Spleen (tissue), 11 donors: ENCODE results near the gene ADNP. TPM values are rescaled to one million over a fixed set of nuclear protein-coding genes. Genes with fewer than 3 reads are reported as not detected.

Experiments used
- DNase-seq: peaks from one replicate; pipeline ENCODE4 v3.0.0-alpha.2; 2020
- H3K27ac ChIP-seq, 8 donors: fragments of 200-600 bp; sonication (generic) in 7 of 8; 1 replicate in 4 of 8; 2 replicates in 4 of 8; pipeline versions ENCODE4 v1.5.0 to v1.8.0; 2016 to 2021; ENCODE audit warnings: inconsistent platforms in 4 of 8, mild to moderate bottlenecking in 4 of 8, moderate library complexity in 1 of 8
- H3K27me3 ChIP-seq, 7 donors: fragments of 200-600 bp; sonication (generic) in 6 of 7; replicated peaks in 1 of 7; 1 replicate in 4 of 7; 2 replicates in 3 of 7; pipeline versions ENCODE4 v1.5.0 to v1.8.0; 2016 to 2021; ENCODE audit warnings: inconsistent platforms in 3 of 7, mild to moderate bottlenecking in 1 of 7
- H3K36me3 ChIP-seq, 6 donors: fragments of 200-600 bp; sonication (generic) in 5 of 6; 1 replicate in 4 of 6; 2 replicates in 2 of 6; pipeline versions ENCODE4 v1.5.0 to v1.8.0; 2016 to 2021; ENCODE audit warnings: inconsistent platforms in 2 of 6
- H3K4me1 ChIP-seq, 6 donors: fragments of 200-600 bp; sonication (generic) in 5 of 6; 1 replicate in 3 of 6; 2 replicates in 3 of 6; pipeline versions ENCODE4 v1.5.0 to v1.8.0; 2016 to 2021; ENCODE audit warnings: inconsistent platforms in 3 of 6
- H3K4me3 ChIP-seq, 8 donors: fragments of 200-600 bp; sonication (generic) in 7 of 8; 1 replicate in 4 of 8; 2 replicates in 4 of 8; pipeline versions ENCODE4 v1.5.0 to v1.8.0; 2016 to 2021; ENCODE audit warnings: inconsistent platforms in 4 of 8, mild to moderate bottlenecking in 4 of 8, moderate library complexity in 2 of 8
- H3K9me3 ChIP-seq, 8 donors: fragments of 200-600 bp; sonication (generic) in 7 of 8; 1 replicate in 4 of 8; 2 replicates in 4 of 8; pipeline versions ENCODE4 v1.5.0 to v1.8.0; 2016 to 2021; ENCODE audit warnings: inconsistent platforms in 4 of 8
- POLR2A ChIP-seq, 3 donors: fragments of 450-650 bp; IDR thresholded peaks; one replicate each; pipeline ENCODE4 v1.5.1; 2017; ENCODE audit warnings: antibody characterized with exemption in 3 of 3, mild to moderate bottlenecking in 1 of 3
- POLR2AphosphoS5 ChIP-seq, 3 donors: sonication (generic); formaldehyde crosslinking; IDR thresholded peaks; one replicate each; pipeline ENCODE4 v1.5.1; 2017; ENCODE audit warnings: antibody characterized with exemption in 3 of 3
- WGBS, 5 donors: extraction: QIAGEN DNeasy Blood & Tissue Kit in 3 of 5; methylation state at CpG; one replicate each; pipeline versions ENCODE4 v1.1.5 to v1.1.7; 2013 to 2018; 5-methylcytosine and 5-hydroxymethylcytosine counted together
- intact Hi-C: fragments of 100-400 bp; cut with DNase I; formaldehyde crosslinking; loops from one replicate; pipeline ENCODE4 v1.15.0; 2023; ENCODE audit warnings: low total_unique reads
- polyA plus RNA-seq, 3 donors: library from polyadenylated mRNA; stranded (reverse); fragments of 200-250 nt; gene quantifications; one replicate each; pipeline ENCODE4 v1.2.1, GENCODE V29; 2013
- total RNA-seq, 7 donors: library from RNA; depleted of rRNA in 3 of 7; stranded (reverse); fragments of >200 nt in 3 of 7; fragmentation: NEBNext Ultra II Directional in 4 of 7; extraction: Animal tissue kit (Norgen Biotek cat#: 25700) in 4 of 7; gene quantifications; one replicate each; pipeline versions ENCODE4 v1.1.0 to v1.2.1, GENCODE V29; 2016 to 2021
- TF ChIP-seq, protein P1 (sequence below), 11 experiments: fragments of 200-600 bp in 7 of 11; fragments of 450-650 bp in 4 of 11; sonication (generic) in 4 of 11; IDR thresholded peaks in 8 of 11; conservative IDR thresholded peaks in 3 of 11; 1 replicate in 7 of 11; 2 replicates in 4 of 11; pipeline versions ENCODE4 v1.4.0 to v1.8.0; 2016 to 2021; ENCODE audit warnings: antibody characterized with exemption in 11 of 11, inconsistent platforms in 4 of 11, mild to moderate bottlenecking in 1 of 11
- donor health status: healthy with polysubstance abuse.
- donor health status: DM: no; HTN: no; CAD: no; lungs with moderate emphysema.
- donor health status: DM: no; HTN: no; CAD: no.
- donor health status: Bipolar disorder and iron deficiency.
- donor health status: healthy.
- donor health status: DM: no; HTN: no; CAD: no.
- donor health status: DM: yes; HTN: yes; CAD: no.

The ADNP gene
- total and polyA plus RNA-seq, 10 donors: 30.6 to 78.8 (median 61.3) TPM

DNA sequence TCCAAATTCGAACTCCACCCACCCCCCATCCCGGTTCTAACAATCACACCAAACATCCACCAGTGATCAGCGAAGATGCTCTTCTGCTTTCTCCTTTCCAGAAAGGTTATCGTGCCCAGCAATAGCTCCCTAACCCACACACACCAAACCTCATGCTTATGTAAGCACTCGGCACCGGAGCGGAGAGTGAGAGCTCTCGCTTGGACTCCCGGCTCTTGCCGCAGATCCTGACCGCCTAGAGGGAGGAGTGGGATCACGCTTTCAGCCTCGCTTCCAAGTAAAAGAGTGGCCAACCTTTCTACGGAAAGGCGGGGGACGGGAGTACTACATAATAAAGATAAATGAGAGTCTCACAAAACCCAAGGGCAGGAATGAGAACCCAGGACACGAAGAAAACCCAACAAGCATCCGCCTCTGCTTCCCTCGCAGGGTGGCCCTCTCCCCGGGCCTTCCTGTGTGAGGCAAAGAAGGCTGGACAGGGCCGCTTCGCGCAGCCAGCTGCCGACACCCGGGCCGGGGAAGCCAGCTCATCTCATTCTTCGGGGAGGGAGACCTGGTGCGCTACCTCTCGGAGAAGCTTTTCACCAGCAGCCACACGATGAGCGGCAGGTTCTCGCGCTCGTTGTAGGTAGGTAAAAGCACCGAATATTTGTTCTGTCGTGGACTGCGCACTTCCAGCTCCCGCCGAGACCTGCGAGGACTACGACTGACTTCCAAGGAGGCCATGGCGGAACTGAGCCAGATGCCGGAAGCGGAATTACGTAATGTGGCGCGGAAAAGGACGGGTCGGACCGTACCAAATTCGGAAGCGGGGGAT, 26.8 kb upstream of the ADNP start, which contains the start of gene DPM1:
TSS of gene DPM1 (minus strand) at position 735 of the 817 bp plus-strand sequence. CDS start at position 726, 9 bp downstream.
- Histone ChIP-seq H3K9me3 (no peaks in the 10 kb centered on the region), H3K4me3 (peak within 1 kb of the TSS; percentile 85 to 100 (median 98)), H3K27ac (peak within 1 kb of the TSS; percentile 87 to 98 (median 94)), H3K4me1 (peaks cover 45 to 89% (median 65%) of the 10 kb centered on the region in 6 donors), H3K36me3 (peaks cover 0 to 50% (median 19%) of the 10 kb centered on the region in 6 donors), H3K27me3 (no peaks in the 10 kb centered on the region)
- intact Hi-C loops: no loop called here
- DNase-seq: peak; percentile 95
- WGBS, 5 donors: 0 to 1% (median 0%) methylated on average over 49 to 52 of the region's 52 CpGs
- TF ChIP-seq, protein P1, sequence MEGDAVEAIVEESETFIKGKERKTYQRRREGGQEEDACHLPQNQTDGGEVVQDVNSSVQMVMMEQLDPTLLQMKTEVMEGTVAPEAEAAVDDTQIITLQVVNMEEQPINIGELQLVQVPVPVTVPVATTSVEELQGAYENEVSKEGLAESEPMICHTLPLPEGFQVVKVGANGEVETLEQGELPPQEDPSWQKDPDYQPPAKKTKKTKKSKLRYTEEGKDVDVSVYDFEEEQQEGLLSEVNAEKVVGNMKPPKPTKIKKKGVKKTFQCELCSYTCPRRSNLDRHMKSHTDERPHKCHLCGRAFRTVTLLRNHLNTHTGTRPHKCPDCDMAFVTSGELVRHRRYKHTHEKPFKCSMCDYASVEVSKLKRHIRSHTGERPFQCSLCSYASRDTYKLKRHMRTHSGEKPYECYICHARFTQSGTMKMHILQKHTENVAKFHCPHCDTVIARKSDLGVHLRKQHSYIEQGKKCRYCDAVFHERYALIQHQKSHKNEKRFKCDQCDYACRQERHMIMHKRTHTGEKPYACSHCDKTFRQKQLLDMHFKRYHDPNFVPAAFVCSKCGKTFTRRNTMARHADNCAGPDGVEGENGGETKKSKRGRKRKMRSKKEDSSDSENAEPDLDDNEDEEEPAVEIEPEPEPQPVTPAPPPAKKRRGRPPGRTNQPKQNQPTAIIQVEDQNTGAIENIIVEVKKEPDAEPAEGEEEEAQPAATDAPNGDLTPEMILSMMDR (IDR thresholded peaks at IDR 0.05 in 8 of 11, conservative IDR thresholded peaks at IDR 0.05 in 3 of 11): no peak
- TF ChIP-seq POLR2AphosphoS5 (IDR thresholded peaks at IDR 0.05) (peak; percentile 88 to 99 (median 93)), POLR2A (IDR thresholded peaks at IDR 0.05) (peak in 2 of 3 donors; percentile 54 to 68)

DNA sequence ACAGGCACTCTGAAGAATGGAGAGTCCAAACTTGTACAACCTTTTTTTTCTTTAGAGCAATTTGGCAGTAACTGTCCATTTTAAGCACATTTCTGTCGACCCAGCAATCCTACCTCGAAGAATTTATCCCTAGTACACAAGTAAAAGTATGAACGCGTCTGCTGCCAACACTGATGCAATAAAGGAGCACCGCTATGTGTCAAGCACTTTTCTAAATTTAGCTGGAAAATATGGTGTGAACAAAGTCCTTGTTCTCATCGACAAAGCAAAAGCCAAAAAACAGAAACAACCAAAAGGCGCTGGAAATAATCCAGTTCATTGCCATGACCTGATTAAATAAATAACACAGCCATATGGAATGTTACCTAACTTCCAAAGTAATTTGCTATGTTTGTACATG, 26.0 kb upstream of the ADNP start:
- Histone ChIP-seq H3K4me1 (peaks cover 45 to 84% (median 65%) of the 10 kb centered on the region in 6 donors), H3K36me3 (peaks cover 0 to 52% (median 22%) of the 10 kb centered on the region in 6 donors), H3K27me3 (no peaks in the 10 kb centered on the region), H3K27ac (peak overlapping the region in 3 of 8 donors; percentile 92 to 94 (median 94)), H3K9me3 (no peaks in the 10 kb centered on the region), H3K4me3 (peak overlapping the region; percentile 85 to 100 (median 98))
- no peak for TF ChIP-seq POLR2A (IDR thresholded peaks at IDR 0.05)
- TF ChIP-seq POLR2AphosphoS5 (IDR thresholded peaks at IDR 0.05): no peak
- TF ChIP-seq, protein P1 (IDR thresholded peaks at IDR 0.05 in 8 of 11, conservative IDR thresholded peaks at IDR 0.05 in 3 of 11): no peak
- DNase-seq: no peak
- intact Hi-C loops: no loop called here
- WGBS, 5 donors: 18 to 34% (median 26%) methylated on average over 7 of the region's 7 CpGs

DNA sequence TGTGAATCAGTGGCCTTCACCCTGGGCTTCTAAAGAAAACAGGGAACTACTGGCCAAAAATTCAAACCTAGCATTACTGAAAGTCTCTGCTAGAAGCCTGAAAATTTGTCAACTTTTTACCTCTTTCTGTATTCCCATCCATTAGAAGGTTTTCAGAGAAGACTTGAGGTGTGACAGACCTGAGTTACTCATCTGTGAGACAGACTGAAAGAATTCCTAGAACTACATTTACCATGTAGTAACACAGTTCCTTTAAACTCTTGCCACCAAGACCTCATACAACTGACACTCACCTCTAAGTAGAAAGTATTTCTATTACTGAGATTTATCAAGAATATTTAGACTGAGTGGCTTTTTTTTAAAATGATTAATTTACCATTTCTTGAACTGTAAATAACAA, 22.6 kb upstream of the ADNP start:
- Histone ChIP-seq H3K36me3 (peaks cover 0 to 69% (median 47%) of the 10 kb centered on the region in 6 donors), H3K9me3 (no peaks in the 10 kb centered on the region), H3K4me3 (no peak overlapping the region), H3K27ac (no peak overlapping the region), H3K4me1 (peaks cover 27 to 83% (median 37%) of the 10 kb centered on the region in 6 donors), H3K27me3 (no peaks in the 10 kb centered on the region)
- DNase-seq: no peak
- TF ChIP-seq POLR2AphosphoS5 (IDR thresholded peaks at IDR 0.05): no peak
- TF ChIP-seq POLR2A (IDR thresholded peaks at IDR 0.05): no peak
- TF ChIP-seq, protein P1 (IDR thresholded peaks at IDR 0.05 in 8 of 11, conservative IDR thresholded peaks at IDR 0.05 in 3 of 11): no peak
- intact Hi-C loops: no loop called here

DNA sequence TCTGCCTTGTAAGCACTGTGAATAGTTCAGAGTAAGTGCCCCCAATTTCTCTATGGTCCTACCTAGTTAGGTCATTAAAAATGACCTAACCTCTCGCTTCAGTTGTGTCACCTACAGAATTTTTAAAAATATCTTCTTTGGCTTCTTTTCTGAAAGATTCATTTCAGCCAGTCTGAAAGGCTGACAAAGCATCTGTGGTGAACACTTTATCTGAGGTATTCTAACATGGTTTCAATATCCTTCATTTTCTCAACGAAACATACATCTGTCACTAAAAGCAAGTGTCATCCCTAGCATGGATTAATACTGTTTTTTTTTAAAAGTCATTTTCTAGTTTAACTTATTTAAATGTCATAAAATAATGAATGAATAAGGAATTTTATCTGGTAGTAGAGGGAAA, 22.0 kb upstream of the ADNP start:
- H3K36me3 ChIP-seq: peaks cover 0 to 76% (median 54%) of the 10 kb centered on the region in 6 donors

More for the DNA sequence above, 22.0 kb upstream of the ADNP start:
- intact Hi-C loops: no loop called here
- no peaks in the 10 kb centered on the region for H3K9me3 ChIP-seq
- WGBS, 5 donors: 92 to 96% (median 94%) methylated on average over 2 of the region's 2 CpGs
- no peak overlapping the region for H3K4me3 ChIP-seq
- H3K4me1 ChIP-seq: peaks cover 27 to 90% (median 40%) of the 10 kb centered on the region in 6 donors
- no peak for DNase-seq
- no peaks in the 10 kb centered on the region for H3K27me3 ChIP-seq
- TF ChIP-seq POLR2A (IDR thresholded peaks at IDR 0.05) (no peak), POLR2AphosphoS5 (IDR thresholded peaks at IDR 0.05) (no peak)
- TF ChIP-seq, protein P1 (IDR thresholded peaks at IDR 0.05 in 8 of 11, conservative IDR thresholded peaks at IDR 0.05 in 3 of 11): no peak
- no peak overlapping the region for H3K27ac ChIP-seq
